A549 treated with RU486 at 1 μM for 4 hours (cell line): ENCODE data around the gene APPL2. TPM values are rescaled to one million over a fixed set of nuclear protein-coding genes. Genes with fewer than 3 reads are reported as not detected.

Experiments
- total RNA-seq: library from RNA; stranded (reverse); fragments of 200-300 nt; extraction: Qiagen RNA extraction; gene quantifications from 5 replicates; pipeline ENCODE4 v1.2.3, GENCODE V29; 2022; ENCODE audit warnings: low read depth

The APPL2 gene, protein sequence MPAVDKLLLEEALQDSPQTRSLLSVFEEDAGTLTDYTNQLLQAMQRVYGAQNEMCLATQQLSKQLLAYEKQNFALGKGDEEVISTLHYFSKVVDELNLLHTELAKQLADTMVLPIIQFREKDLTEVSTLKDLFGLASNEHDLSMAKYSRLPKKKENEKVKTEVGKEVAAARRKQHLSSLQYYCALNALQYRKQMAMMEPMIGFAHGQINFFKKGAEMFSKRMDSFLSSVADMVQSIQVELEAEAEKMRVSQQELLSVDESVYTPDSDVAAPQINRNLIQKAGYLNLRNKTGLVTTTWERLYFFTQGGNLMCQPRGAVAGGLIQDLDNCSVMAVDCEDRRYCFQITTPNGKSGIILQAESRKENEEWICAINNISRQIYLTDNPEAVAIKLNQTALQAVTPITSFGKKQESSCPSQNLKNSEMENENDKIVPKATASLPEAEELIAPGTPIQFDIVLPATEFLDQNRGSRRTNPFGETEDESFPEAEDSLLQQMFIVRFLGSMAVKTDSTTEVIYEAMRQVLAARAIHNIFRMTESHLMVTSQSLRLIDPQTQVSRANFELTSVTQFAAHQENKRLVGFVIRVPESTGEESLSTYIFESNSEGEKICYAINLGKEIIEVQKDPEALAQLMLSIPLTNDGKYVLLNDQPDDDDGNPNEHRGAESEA
- 16.5 to 26.7 TPM (median 20.6 TPM) in 5 replicates for total RNA-seq

DNA sequence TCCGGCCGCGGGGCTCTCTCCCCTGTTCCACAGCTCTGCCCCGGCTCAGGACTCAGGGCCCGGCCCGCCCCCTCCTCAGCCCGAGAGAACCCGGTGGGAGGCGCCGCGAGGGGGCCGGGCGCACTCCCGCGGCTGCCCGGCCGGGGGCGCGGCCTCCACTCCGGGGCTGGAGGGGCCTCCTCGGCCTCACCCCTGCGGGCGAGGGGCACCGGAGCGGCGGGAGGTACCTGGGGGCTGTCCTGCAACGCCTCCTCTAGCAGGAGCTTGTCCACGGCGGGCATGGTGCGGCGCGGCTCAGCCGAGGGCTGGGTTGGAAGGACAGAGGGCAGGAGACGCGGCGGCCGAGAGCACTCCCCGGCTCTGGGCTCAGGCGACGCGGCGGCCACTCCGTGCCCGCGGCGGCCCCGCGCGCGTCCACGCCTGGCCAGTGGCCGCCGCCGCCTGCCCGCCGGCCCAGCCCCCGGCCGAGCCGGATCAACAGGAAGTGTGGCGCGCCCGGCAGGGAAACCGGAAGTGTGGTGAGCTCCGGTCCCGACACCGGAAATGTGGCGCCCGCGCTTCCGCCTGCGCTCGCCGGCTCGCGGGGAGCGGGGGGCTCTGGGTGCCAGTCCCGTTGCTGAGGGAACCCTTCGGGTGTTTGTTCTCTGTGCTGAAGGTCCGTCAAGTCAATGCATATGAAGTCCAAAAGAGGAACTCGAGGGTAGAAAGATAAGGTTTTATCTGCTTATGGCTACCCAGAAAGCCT, at the start of gene APPL2:
Gene APPL2 (minus strand): TSS at position 443 of the 745 bp plus-strand sequence. CDS start 162 bp downstream, at position 281.

Other genes starting within 250 kb of the APPL2 start
- gene NOPCHAP1, start 249.9 kb downstream of the APPL2 start, total RNA-seq, result 32.8 to 48.7 TPM (median 38.9 TPM) in 5 replicates
- 1.9 to 3.7 TPM (median 3.1 TPM) in 5 replicates for gene ALDH1L2, start 151.7 kb downstream of the APPL2 start, total RNA-seq
- 15.7 to 23.4 TPM (median 22.8 TPM) in 5 replicates for gene WASHC4, start 128.4 kb downstream of the APPL2 start, total RNA-seq
- gene C12orf75, start 94.5 kb upstream of the APPL2 start, total RNA-seq, result 111 to 135 TPM (median 125 TPM) in 5 replicates